GM18867 (cell line): ENCODE data around the gene HIVEP3.
A peak's percentile ranks its signal among the peaks of the same experiment; 100 is the strongest.
"Not testable (repeated sequence)": the region's sequence is repeated elsewhere in the genome, so short reads cannot be mapped to it uniquely, and the experiment has no call there.

Experiments
- ATAC-seq: cut with Tn5 transposase; IDR thresholded peaks from one replicate; pipeline ENCODE4 v1.9.1; 2021; ENCODE audit warnings: mild to moderate bottlenecking, moderate library complexity; ENCODE audit not compliant: unreplicated experiment

HIVEP3 gene

GRCh38 chr1:41924911-41925310 is 6.2 kb upstream of the HIVEP3 start:
- no peak for ATAC-seq

GRCh38 chr1:41921271-41921670 is 2.5 kb upstream of the HIVEP3 start:
- not testable (repeated sequence) for ATAC-seq

GRCh38 chr1:41920658-41921057 is 1.9 kb upstream of the HIVEP3 start:
- ATAC-seq: no peak

GRCh38 chr1:41919764-41920397 is 1.2 kb upstream of the HIVEP3 start:
- ATAC-seq: peak; percentile 82

GRCh38 chr1:41919131-41919530 is 409 bp upstream of the HIVEP3 start:
- ATAC-seq: no peak

GRCh38 chr1:41917835-41918449 is 780 bp downstream of the HIVEP3 start:
- no peak for ATAC-seq

GRCh38 chr1:41917076-41917475 is 1.6 kb downstream of the HIVEP3 start:
- no peak for ATAC-seq

- ATAC-seq: no peak
Observed at GRCh38 chr1:41915786-41916571, 2.7 kb downstream of the HIVEP3 start.

GRCh38 chr1:41914516-41914915 is 4.2 kb downstream of the HIVEP3 start:
- no peak for ATAC-seq

GRCh38 chr1:41913014-41913413 is 5.7 kb downstream of the HIVEP3 start:
- no peak for ATAC-seq

GRCh38 chr1:41908288-41908895 is 10.3 kb downstream of the HIVEP3 start:
- no peak for ATAC-seq

GRCh38 chr1:41907446-41907845 is 11.3 kb downstream of the HIVEP3 start:
- no peak for ATAC-seq

GRCh38 chr1:41906943-41907342 is 11.8 kb downstream of the HIVEP3 start:
- ATAC-seq: no peak

GRCh38 chr1:41905093-41905675 is 13.5 kb downstream of the HIVEP3 start:
- ATAC-seq: no peak

- no peak for ATAC-seq
Observed at GRCh38 chr1:41902664-41903063, 16.1 kb downstream of the HIVEP3 start.

GRCh38 chr1:41902159-41902577 is 16.6 kb downstream of the HIVEP3 start:
- ATAC-seq: no peak

GRCh38 chr1:41901551-41901950 is 17.2 kb downstream of the HIVEP3 start:
- no peak for ATAC-seq

- ATAC-seq: no peak
Observed at GRCh38 chr1:41900603-41901444, 17.9 kb downstream of the HIVEP3 start.

GRCh38 chr1:41898191-41898713 is 20.5 kb downstream of the HIVEP3 start:
- no peak for ATAC-seq

GRCh38 chr1:41895552-41895951 is 23.2 kb downstream of the HIVEP3 start:
- ATAC-seq: no peak
